Osteoblast (primary cell): Measurements from ENCODE around the gene MEGF8. TPM values are rescaled to one million over a fixed set of nuclear protein-coding genes. Genes with fewer than 3 reads are reported as not detected.
A peak's percentile ranks its signal among the peaks of the same experiment; 100 is the strongest.

Experiments used
- DNase-seq: peaks from one replicate; pipeline ENCODE4 v3.0.0; 2011; ENCODE audit warnings: low spot score, mixed read lengths; ENCODE audit not compliant: insufficient read length; ENCODE audit errors: missing footprints
- H2AFZ ChIP-seq: 2 replicates; pipeline ENCODE4 v1.6.0; 2011; ENCODE audit warnings: mild to moderate bottlenecking, low read length
- H3K27ac ChIP-seq: 2 replicates; pipeline ENCODE4 v1.5.1; 2011; ENCODE audit warnings: mild to moderate bottlenecking, low read depth, low read length, moderate library complexity
- H3K27me3 ChIP-seq: 2 replicates; pipeline ENCODE4 v1.6.0; 2012; ENCODE audit warnings: mild to moderate bottlenecking, control low read depth, inconsistent platforms, low read length, moderate library complexity; ENCODE audit not compliant: insufficient read depth
- H3K36me3 ChIP-seq: 2 replicates; pipeline ENCODE4 v1.5.1; 2011; ENCODE audit warnings: mild to moderate bottlenecking, low read length, control low read depth, moderate library complexity; ENCODE audit not compliant: insufficient read depth
- H3K4me1 ChIP-seq: 2 replicates; pipeline ENCODE4 v1.5.1; 2011; ENCODE audit warnings: mild to moderate bottlenecking, low read length, control low read depth, moderate library complexity; ENCODE audit not compliant: insufficient read depth
- H3K4me2 ChIP-seq: 2 replicates; pipeline ENCODE4 v1.6.0; 2011; ENCODE audit warnings: mild to moderate bottlenecking, low read length; ENCODE audit not compliant: insufficient read depth
- H3K4me3 ChIP-seq: fragments of 200-600 bp; sonication (generic); 3 replicates; pipeline ENCODE4 v1.5.1; 2012; ENCODE audit warnings: mild to moderate bottlenecking, low read length, inconsistent platforms; ENCODE audit not compliant: insufficient read depth
- H3K79me2 ChIP-seq: 2 replicates; pipeline ENCODE4 v1.6.0; 2012; ENCODE audit warnings: mild to moderate bottlenecking, low read length, control low read depth, inconsistent platforms; ENCODE audit not compliant: insufficient read depth
- H3K9me3 ChIP-seq: 2 replicates; pipeline ENCODE4 v1.5.1; 2011; ENCODE audit warnings: low read depth, low read length, control low read depth
- H4K20me1 ChIP-seq: 2 replicates; pipeline ENCODE4 v1.6.0; 2012; ENCODE audit warnings: mild to moderate bottlenecking, low read length, control low read depth; ENCODE audit not compliant: insufficient read depth
- CTCF ChIP-seq: IDR thresholded peaks from 2 replicates; pipeline ENCODE4 v1.5.1; 2011; ENCODE audit warnings: mild to moderate bottlenecking, low read depth, low read length, moderate library complexity; ENCODE audit errors: extremely low read depth
- total RNA-seq: library from RNA; depleted of rRNA; stranded (reverse); fragments of >200 nt; gene quantifications from 2 replicates; pipeline ENCODE4 v1.2.3, GENCODE V29; 2012

The MEGF8 gene
- total RNA-seq, 1 donor: 30.0 TPM

DNA sequence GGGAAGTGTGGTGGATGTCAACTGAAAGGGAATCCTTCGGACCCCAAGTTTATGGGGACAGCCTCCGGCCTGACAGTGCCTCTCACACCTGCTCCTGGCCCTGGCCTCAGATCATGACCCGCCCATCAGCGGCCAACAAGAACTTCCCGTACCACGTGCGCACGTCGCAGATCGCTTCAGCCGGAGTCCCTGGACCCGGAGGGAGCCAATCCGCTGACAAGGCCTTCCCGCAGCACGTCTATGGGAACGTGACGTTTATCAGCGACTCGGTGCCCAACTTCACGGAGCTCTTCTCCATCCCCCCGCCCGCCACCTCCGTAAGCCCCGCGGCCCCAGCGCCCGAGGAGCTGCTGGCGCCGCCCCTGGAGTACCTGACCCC is 2.0 kb upstream of the MEGF8 start:
- Histone ChIP-seq H3K27me3 (peaks cover 33% of the 10 kb centered on the region), H3K4me2 (no peak overlapping the region), H3K79me2 (peaks cover 26% of the 10 kb centered on the region), H3K36me3 (no peaks in the 10 kb centered on the region), H3K9me3 (no peaks in the 10 kb centered on the region), H4K20me1 (no peaks in the 10 kb centered on the region), H2AFZ (no peak overlapping the region), H3K4me1 (peaks cover 13% of the 10 kb centered on the region), H3K27ac (no peak overlapping the region), H3K4me3 (no peak overlapping the region)
- DNase-seq: peak; percentile 37
- no peak for TF ChIP-seq CTCF

DNA sequence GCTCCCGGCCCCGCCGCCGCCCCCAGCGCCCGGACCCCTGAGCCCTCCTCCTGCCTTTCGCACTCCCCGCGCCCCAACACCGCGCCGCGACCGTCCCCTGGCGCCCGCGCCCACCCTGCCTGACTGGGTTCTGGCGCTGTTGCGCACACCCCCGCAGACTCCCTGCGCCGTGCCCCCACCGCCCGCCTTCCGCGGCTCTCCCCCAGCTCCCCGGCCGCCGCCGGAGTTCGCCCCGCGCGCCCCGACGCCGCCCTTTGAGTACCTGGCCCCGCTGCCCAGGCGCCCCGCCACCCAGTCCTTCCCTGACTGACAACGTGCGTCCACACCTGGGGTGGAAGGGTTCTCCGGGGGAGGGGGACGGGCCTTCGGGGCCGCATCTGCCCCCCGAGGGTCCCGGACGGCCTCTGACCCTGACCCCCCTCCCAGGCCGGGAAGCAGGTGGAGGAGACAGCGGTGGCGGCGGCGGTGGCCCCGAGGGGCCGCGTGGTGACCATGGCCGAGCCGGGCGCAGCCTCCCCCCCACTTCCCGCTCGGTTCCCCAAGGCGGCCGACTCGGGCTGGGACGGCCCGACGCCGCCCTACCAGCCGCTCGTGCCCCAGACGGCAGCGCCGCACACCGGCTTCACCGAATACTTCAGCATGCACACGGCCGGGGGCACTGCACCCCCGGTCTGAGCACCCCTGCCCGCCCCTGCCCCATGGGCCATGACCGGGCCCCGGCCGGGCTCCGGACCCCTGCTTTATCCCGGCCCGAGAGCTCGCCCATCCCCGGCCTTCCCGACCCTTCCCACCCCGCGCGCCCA is 1.4 kb upstream of the MEGF8 start:
- Histone ChIP-seq H4K20me1 (peaks cover 2% of the 10 kb centered on the region), H3K36me3 (no peaks in the 10 kb centered on the region), H3K9me3 (no peaks in the 10 kb centered on the region), H3K79me2 (peaks cover 31% of the 10 kb centered on the region), H3K27ac (no peak overlapping the region), H3K4me3 (no peak overlapping the region), H3K27me3 (peaks cover 33% of the 10 kb centered on the region), H2AFZ (no peak overlapping the region), H3K4me2 (no peak overlapping the region), H3K4me1 (peaks cover 13% of the 10 kb centered on the region)
- TF ChIP-seq CTCF: no peak
- peak; percentile 80 for DNase-seq

DNA sequence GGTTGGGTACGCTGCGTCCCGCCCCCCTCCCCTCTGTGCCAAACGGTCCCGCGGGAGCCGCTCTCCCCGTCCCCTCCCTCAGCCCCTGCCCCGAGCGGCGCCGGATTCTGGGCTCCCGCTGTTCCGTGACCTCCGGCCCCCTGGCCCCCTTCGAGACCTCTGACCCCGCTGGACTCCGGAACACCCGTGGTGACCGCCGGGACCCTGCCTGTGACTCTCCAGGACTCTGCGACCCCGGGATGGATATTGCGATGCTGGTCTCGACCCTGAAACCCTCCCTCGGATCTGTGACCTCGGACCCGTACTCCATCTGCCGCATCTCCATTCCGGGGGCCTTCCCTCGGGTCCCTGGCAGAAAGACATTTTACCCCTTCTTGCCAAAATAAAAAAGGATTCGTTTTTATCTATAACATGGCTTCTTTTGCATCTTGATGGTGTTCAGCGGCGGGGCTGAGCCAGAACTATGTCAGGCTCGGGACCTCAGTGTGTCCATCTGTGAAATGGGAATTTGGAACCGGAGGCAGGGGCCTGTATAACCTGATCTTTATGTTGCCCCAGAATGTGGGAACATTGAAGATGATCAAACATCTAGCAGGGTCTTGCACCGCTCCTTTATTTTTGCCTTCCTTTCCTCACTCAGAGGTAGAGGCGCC is 654 bp upstream of the MEGF8 start:
- H3K4me1 ChIP-seq: peaks cover 13% of the 10 kb centered on the region
- peak; percentile 78 for DNase-seq
- H3K27me3 ChIP-seq: peaks cover 33% of the 10 kb centered on the region
- peak overlapping the region; percentile 98 for H3K4me2 ChIP-seq
- H4K20me1 ChIP-seq: peaks cover 4% of the 10 kb centered on the region
- H3K79me2 ChIP-seq: peaks cover 34% of the 10 kb centered on the region
- no peak overlapping the region for H3K27ac ChIP-seq
- no peaks in the 10 kb centered on the region for H3K36me3 ChIP-seq
- peak overlapping the region; percentile 96 for H3K4me3 ChIP-seq
- H3K9me3 ChIP-seq: no peaks in the 10 kb centered on the region
- peak overlapping the region; percentile 80 for H2AFZ ChIP-seq
- no peak for TF ChIP-seq CTCF
